ENCODE results near the gene ZGRF1.

GRCh38 chr4:112680996-112681395, 44.3 kb upstream of the ZGRF1 start:
- TF ChIP-seq CTCF (IDR thresholded peaks at IDR 0.05) (no peak), POLR2A (IDR thresholded peaks at IDR 0.05) (no peak)
